EH (cell line): ENCODE data around the gene TCEA3.

ENCODE experiments used
- DNase-seq: peaks from one replicate; pipeline ENCODE4 v3.0.0-alpha.2; 2015; ENCODE audit warnings: low read depth

The TCEA3 gene

DNA sequence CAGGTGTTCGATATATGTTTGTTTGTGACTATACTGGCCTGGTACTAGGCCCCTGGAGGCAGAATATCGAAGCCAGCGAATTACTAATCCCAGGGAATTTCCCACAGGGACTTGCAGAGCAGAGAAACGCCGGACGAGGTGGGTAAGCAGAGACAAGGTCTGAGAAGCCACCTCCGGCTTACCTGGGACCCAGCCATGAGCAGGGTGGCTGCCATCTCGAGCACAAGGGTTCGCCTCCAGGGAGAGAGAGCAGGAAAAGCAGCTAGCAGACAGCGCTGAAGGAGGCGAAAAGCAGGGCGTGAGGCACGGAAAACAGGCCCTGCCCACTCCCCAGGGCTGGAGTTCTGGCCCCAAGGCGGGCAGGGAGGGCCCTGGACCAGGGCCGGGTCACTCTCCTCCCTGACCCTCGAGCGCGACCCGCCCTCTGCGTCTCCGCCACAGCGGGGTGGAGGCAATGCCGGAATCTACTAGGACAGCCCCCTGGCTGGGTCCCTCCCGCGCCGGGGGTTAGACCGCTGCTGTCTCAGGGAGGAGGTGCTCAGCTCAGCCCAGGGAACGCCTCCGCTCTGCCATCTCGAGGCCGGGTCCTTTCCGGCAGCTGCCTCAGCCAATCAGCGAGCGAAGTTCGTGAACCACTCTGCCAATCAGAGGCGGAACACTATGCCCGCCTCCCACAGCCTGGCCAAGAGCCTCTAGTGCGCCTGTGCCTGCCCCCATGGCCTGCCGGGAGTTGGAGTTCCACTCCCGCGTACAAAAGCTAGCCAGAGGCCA lies 56.6 kb downstream of the TCEA3 start:
- peak; percentile 99 for DNase-seq

DNA sequence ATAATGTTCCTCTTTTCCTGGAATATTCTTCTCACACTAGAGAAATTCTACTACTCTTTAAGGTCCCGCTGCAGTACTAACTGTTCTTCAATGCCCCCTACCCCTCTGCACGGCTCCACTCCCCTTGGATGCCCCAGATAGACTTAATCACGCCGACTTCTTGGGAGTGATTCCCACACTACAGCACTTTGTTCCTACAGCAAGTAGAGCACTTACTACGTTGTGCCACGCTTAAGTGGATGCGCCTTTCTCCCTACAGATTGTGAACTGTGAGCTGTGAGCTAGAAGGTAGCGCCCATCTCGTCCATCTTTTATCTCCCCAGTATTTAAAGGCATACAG lies 57.1 kb downstream of the TCEA3 start:
- DNase-seq, result no peak

DNA sequence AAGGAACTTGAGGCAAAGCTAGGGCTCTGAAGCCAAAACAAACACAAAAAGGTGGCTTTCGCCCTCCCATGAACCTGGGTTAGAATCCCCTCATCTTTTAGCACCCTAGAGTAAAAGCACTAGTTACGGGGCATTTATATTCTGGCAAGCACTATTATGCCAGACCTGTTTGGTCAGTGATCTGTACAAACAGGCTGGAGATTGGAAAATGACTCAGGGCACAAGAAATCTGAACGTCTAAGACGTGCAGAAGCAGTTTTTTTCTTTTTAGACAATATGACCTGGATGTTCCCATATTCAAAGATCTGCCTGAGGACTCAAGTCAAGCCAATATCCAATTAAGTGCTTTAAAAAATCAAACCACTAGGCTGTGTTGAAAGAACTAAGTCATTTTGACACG lies 58.0 kb downstream of the TCEA3 start:
- no peak for DNase-seq

DNA sequence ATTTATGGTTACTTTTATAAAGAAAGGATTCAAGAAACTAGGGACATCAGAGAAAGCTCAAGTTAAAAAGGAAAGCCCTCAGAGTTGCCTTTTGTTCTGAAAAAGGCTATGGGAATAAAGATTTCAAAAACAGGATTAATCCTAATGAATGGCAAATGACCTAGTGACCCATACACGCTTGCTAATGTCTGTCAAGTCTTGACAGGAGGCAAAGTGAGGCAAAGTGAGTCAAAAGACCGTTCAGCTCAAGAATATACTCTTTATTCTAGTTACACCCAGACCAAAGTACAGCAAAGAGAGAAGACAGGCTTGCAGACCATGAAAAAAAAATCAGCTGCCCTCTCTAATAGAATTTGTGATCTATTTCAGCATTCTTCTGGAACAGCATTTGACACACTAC lies 58.4 kb downstream of the TCEA3 start:
- DNase-seq, result no peak

DNA sequence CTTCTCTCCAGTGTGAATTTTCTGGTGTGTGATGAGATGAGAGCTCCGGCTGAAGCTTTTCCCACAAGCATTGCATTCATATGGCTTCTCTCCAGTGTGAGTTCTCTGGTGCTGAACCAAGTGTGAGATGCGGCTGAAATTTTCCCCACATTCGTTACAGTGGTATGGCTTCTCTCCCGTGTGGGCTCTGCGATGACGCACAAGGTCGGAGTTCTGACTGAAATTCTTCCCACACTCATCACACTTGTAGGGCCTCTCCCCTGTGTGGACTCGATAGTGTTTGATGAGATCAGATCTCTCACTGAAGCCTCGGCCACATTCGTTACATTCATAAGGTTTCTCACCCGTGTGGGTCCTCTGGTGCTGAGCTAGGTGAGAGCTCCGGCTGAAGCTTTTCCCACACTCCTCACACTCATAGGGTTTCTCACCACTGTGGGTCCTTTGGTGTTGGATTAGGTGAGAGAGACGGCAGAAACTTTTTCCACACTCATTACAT lies 62.3 kb downstream of the TCEA3 start:
- no peak for DNase-seq

DNA sequence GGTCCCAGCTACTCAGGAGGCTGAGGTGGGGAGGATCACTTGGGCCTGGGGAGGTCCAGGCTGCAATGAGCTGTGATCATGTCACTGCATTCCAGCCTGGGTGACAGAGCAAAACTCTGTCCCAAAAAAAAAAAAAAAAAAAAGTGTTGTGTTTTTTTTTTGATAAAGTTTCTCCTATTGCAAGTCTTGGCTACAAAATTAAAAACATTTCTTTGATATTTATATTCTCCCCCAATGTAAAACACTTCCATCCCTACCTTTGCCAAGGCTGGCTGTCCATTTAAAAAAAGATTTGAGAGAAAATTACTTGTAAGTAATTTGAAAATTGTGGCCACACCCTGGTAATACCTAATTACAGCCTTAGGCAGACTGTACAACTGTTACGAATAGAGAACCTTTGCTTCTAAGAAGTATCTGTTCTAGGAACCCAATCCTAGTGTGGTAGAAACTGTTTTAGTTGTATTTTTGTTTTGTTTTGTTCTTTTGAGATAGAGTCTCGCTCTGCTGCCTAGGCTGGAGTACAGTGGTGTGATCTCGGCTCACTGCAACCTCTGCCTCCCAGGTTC lies 66.2 kb downstream of the TCEA3 start:
- DNase-seq, result no peak

DNA sequence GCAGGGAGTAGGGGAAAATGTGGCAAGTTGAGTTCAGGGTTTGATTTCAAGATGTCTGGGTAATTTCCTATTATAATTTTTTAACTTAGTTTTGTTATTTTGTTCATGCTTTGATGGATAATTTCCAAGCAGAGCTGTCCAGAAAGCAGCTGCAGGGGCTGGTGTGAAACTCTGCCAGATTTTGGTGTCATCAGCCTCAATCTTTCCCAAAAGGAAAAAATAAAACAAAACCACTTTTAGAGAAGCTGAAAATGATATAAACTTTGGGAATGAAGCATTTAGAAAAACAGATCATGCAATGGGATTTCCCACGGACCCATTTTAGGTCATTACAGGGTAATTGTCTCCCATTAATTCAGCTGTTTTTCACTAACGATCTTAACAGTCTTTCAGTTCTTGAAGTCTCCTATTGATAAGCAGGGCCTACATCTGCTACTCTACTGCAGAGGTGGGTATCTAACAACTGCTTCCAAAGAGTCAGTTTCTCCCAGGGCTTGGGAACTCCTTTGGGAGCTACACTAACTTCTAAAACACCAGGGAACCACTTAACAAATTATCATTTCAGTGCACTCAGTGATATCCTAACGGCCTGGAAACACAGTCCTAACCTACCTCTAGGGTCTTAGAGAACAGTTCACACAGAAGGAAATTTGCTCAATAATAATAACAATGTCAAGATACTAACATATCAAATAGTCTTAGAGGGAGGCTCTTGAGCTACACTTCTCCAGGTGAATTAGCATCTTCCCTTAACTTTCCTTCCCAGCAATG lies 67.2 kb downstream of the TCEA3 start:
- no peak for DNase-seq

DNA sequence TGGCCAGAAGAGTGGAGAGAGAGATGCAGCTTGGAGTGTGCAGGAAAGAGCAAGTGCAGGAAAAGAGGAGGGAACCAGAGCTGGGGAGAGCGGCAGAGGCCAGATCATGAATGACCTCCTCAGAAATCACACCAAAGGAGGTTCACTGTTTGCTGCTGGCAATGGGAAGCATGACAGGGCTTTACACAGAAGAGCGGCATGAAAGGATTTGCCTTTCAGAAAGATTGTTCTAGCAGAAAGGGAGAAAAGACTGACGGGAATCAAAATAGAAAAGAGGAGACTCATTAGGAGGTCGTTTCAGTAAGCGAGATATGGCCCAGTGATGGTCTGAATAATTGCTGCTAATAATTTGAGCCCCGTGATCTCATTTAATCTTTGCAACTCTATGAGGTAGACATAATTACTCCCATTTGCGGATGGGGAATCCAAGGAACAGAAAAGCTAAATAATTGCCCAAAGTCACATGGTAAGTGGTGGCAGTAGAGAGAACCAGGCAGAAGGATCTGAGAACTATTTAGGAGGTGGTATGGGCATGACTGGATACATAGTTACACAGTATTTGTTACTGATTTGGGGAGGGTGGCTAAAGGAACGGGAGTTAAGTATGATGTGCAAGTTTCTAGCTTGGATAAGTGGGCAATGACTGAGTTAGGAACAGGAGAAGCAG lies 67.9 kb downstream of the TCEA3 start:
- no peak for DNase-seq

DNA sequence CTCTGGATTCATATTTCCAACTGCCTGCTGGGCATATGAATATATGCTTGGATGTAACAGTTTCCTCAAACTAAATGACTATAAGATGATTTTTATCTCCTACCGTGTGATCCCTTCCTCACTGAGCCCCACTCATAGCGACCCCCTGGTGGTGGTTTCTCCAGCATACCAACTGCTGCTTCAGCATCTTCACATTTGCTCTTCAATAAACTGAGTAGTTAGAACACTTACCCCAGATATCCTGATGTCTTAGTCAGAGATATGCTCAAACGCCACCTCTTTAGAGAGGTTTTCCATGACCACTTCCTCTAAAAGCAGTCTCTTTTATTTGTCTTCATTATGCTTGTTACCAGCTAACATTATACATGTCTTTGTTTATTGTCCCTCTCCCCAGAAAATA lies 70.3 kb downstream of the TCEA3 start:
- no peak for DNase-seq

DNA sequence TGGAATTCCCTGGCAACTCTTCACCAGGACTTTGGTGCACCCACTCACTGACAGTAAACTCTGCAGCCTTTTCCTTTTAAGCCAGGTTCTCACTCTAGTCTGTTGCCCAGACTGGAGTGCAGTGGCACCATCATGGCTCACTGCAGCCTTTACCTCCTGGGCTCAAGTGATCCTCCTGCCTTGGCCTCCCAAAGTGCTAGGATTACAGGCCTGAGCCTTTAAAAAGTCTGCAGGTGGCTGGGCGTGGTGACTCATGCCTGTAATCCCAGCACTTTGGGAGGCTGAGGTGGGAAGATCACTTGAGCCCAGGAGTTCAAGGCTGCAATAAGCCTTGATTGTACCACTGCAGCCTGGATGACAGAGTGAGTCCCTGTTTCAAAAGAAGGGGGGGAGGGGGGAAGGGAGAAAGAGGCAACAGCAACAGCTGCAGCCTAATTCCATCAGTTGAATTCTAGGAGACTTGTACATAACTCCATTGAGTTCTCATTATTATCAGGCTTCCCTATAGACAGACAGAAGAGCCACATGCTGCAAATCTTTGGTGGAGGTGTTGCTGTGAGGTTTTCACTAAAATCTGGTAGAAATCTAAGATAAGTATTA lies 72.4 kb downstream of the TCEA3 start:
- DNase-seq, result no peak

DNA sequence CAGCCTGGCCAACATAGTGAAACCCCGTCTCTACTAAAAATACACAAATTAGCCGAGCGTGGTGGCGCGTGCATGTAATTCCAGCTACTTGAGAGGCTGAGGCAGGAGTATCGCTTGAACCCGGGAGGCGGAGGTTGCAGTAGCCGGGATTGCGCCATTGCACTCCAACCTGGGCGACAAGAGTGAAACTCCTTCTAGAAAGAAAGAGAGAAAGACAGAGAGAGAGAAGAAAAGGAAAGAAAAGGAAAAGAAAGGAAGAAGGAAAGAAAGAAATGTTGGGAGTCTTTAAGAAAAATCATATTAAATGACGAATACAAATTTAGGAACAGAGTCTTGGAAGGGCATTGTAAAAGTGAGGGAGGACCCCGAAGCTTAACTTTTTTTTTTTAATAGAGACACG lies 78.6 kb downstream of the TCEA3 start:
- DNase-seq, result no peak

DNA sequence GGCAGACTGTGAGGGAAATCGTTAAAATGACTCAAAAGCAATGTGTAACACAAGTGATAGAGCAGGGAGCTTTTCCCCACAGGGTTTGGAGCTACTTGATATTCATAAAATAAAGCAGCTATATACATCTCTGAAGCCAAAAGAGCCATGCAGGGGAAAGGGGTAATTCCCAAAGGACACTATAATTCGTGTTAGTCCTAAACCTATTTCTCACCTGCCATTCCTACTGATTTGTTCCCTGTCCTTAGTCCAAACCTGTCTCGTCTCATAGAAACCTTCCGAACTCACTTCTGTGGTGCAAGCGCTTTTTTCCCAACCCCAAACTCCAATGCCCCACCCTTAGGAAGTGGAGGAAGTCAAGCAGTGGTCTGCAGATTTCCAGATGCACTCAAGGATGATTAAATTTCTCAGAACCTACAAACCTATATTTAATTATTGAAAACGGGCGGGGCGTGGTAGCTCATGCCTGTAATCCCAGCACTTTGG lies 79.5 kb downstream of the TCEA3 start:
- no peak for DNase-seq

DNA sequence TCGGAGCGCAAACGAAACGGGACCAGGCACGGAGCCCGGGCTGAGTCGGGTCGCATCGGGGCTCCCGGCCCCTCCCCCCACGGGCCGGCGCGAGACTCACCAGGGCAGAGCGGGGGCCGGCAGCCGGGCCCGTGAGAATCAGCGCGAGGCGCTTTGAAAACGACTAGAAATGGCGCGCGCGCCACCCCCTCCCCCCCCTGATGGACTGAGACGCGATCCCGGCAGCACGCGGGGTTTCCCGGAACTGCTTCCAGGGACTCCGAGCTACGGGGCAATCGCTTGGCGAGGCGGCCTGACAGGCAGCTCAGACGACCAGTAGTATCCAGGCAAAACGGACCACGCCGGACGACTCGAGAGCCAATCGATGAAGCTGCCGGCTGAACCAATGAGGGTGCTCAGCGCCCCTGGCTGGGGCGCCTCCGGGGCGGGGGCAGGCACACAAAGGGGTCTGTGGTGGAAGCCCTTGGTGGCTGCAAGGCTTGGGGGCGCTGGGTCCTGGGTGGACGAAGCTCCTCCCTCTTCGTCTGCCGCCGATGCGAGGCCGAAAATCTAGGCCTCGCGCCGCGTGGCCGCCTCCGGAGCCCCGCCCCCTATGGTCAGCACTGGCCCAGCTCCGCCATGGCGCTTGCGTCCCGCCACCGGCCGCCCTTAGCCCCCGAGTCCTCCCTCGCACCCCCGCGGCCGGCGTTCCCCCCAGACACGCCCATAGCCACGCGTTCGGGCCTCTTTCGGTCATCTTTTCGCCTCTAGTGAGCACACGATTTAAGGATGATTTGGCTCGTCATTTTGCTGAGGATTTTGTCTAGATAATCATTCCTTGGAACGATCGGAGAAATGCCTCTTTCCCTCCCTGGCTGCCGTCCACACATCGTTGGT lies 80.2 kb downstream of the TCEA3 start, which contains the start of gene HNRNPR:
Gene HNRNPR, minus strand, starts transcription at position 174 of the 876 bp plus-strand sequence. CDS start 3,276 bp downstream, outside the sequence.
- DNase-seq, result peak; percentile 100

DNA sequence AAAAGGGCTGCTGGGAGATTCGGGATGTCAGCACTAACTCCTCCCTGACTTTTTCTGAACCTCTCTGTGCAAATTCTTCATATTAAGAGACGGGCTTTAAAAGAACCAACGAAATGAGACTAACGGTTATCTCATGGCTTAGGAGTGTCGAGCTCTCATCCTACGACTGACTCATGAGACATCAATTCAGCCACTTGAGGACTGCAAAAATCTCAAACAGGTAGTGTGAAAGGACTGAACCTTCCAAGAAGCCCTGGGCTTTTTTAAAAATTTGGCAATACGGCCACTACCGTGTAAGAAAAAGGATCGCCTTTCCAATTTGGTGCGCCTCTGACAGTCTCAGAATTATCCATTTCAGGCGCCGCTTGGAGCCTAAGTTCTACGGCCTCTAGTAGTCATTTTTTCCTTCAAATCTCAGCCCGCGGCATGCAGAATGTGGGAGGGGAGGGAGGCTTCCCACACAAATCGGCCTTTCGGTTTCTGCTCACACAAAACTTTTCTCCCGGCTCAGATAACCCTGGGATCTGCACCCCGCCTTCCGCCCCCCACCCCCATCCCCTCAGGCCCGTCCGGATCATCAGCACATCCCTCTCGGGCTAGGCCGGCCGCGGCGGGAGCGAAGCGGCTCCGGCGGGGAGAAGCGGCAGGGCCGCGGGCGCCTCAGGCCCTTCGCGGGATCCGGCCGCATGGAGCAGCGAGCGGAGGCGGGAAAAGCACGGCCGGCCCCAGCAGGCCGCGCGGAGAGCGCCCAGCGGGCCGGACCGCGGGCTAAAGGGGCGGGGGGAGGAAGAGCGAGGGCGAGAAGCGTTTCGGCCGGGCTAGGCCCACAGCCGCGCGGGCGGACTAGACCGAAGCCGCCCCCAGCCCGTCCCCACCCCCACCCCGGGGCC lies 81.1 kb downstream of the TCEA3 start:
- peak; percentile 87 for DNase-seq

DNA sequence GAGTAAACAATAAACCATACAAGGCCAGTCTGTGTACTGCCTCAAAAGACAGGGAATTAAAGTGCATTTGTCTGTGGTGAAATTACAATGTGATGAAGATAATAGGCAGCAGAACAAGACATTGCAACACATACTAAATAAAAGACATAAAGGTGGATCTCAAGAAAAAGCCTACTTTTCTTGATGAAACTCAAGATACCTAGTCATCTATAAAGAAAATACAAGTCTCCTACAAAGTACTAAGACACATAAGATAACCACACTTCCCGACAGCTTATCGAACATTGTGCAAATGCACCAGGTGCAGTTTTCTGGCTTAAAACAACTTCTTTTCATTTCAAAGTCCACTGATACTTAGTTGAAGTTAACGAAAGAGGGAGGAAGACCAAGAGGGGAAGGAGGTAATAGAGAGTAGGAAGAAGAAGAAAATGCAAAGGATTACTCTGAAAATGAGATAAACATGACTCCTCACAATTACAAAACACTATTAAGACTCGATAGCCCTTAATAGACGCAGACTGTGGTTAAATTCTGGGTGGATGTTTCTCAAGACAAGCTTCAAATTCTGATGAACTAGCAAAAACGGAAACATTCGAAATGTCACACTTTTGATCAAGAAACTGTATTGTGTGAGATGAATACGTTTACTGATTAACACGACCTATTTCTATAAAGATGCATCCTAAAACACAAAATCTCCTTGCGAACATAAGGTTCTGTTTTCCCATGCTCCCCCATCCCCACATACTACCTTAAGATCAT lies 82.4 kb downstream of the TCEA3 start:
- DNase-seq, result no peak

DNA sequence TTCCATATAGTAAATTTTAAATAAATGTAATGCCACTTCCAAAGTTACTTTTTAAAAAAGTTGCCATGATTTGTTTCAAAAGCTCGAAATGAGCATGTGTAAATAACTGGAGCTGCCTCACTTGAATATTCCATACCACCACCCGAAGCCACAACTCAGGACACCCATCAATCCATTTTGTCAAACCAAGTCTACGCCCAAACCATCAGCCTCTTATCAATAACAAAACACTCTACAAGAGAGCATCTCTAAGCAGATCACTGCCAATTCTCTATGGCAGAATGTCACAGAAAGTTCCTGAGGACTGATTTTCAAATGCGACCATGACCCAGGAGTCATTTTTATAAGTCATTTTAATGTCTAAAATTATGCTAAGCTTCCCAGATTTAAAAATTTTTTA lies 84.9 kb downstream of the TCEA3 start:
- no peak for DNase-seq

DNA sequence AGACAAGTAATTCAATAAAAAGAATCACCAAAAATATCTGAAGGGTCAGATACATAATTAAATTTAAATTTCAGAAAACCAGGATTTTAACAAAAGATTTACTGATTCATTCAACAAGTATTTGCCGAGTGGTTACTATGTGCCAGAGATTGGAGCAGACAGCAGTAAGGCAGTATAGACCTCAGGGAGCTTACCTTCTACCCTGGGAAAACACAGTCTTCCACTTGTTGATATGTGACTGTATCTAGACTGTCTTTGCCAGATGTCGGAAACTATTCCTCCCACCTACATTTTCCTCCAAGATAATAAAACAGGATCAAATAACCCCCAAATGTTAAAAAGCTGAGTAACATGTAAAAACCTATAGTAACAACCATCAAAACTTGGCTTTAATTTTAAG lies 86.7 kb downstream of the TCEA3 start:
- no peak for DNase-seq

DNA sequence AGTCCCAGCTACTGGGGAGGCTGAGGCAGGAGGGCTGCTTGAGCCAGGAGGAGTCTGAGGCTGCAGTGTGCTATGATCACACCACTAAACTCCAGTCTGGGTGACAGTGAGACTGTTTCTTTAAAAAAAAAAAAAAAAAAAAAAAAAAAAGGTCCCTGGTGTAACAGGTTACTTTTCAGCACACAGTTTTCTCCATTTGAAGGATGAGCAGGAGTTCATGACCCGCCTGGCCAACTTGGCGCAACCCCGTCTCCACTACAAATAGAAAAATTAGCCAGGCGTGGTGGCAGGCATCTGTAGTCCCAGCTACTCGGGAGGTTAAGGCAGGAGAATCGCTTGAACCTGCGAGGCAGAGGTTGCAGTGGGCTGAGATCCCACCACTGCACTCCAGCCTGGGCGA lies 92.8 kb downstream of the TCEA3 start:
- DNase-seq, result no peak
